GM06990 (cell line): Measurements from ENCODE around the gene CEACAM21.

Experiments used
- DNase-seq: peaks from one replicate; pipeline ENCODE4 v3.0.0-alpha.2; 2011; ENCODE audit not compliant: insufficient read length; ENCODE audit errors: extremely low read depth
- H3K27me3 ChIP-seq: replicated peaks from 2 replicates; pipeline ENCODE4 v1.6.0; 2011; ENCODE audit warnings: low read length; ENCODE audit not compliant: control insufficient read depth, insufficient read depth
- H3K36me3 ChIP-seq: 2 replicates; pipeline ENCODE4 v1.5.1; 2011; ENCODE audit warnings: low read length; ENCODE audit not compliant: control insufficient read depth, insufficient read depth
- H3K4me3 ChIP-seq: replicated peaks from 2 replicates; pipeline ENCODE4 v1.5.1; 2011; ENCODE audit warnings: low read depth, mild to moderate bottlenecking, control low read depth, low read length
- TF ChIP-seq, protein P1 (sequence below): IDR thresholded peaks from 2 replicates; pipeline ENCODE4 v1.5.1; 2011; ENCODE audit warnings: low read length, control low read depth, mild to moderate bottlenecking, inconsistent platforms; ENCODE audit not compliant: insufficient read depth, poor library complexity, severe bottlenecking

The CEACAM21 gene

DNA sequence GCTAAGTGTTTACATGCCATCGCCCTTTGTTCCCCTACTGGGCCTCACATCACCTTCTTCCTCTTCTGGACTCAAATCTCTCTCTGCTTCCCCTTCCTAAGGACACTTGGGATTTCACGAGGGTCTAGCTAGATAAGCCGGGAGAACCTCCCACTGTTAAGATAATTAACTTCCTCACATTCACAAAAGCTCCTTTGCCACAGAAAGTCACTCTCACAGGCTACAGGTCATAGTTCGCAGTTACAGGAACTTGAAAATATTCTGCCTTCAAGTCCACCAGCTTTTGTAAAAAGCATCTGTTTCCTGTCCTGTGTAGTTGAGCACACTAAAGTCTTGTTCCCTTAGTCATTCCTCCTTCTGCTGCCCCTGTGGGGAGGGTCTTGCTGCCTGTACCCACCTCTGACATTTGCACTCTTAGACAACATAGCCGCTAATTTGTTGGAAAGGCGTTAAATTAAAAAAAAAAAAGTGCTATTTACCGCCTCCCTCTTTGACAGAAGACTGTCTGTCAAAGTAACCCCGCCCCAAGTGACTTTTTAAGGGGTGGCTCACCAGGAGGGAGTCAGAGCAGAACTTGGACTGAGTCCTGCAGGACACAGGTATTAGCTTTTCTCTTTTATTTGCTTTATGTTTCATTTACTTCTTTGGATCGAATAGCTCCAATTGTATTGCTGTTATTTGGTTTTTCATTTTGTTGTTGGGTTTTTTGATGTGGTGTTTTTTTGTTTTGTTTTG is 26.8 kb upstream of the CEACAM21 start:
- TF ChIP-seq, protein P1, sequence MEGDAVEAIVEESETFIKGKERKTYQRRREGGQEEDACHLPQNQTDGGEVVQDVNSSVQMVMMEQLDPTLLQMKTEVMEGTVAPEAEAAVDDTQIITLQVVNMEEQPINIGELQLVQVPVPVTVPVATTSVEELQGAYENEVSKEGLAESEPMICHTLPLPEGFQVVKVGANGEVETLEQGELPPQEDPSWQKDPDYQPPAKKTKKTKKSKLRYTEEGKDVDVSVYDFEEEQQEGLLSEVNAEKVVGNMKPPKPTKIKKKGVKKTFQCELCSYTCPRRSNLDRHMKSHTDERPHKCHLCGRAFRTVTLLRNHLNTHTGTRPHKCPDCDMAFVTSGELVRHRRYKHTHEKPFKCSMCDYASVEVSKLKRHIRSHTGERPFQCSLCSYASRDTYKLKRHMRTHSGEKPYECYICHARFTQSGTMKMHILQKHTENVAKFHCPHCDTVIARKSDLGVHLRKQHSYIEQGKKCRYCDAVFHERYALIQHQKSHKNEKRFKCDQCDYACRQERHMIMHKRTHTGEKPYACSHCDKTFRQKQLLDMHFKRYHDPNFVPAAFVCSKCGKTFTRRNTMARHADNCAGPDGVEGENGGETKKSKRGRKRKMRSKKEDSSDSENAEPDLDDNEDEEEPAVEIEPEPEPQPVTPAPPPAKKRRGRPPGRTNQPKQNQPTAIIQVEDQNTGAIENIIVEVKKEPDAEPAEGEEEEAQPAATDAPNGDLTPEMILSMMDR = no peak
- Histone ChIP-seq H3K4me3 (peak overlapping the region; percentile 64), H3K27me3 (no peaks in the 10 kb centered on the region), H3K36me3 (no peaks in the 10 kb centered on the region)
- no peak for DNase-seq

DNA sequence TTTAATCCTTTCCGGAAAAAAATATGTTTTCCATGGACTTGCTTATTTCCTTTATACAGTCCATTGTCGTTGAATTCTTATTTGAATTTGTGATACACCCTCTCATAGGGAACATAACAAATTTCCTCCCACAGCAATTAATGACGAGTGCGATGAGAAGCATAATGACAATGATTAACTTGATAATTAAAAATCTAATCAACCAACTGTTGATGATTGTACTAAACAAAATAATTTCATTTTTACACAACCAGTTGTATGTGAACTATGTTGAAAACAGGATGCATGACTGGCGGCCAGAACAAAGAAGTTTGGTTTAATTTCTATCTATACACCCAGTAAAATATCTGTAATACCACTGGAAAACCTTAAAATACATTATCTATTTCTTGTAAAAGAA is 26.1 kb upstream of the CEACAM21 start:
- no peaks in the 10 kb centered on the region for H3K27me3 ChIP-seq
- H3K4me3 ChIP-seq = peak overlapping the region; percentile 64

DNA sequence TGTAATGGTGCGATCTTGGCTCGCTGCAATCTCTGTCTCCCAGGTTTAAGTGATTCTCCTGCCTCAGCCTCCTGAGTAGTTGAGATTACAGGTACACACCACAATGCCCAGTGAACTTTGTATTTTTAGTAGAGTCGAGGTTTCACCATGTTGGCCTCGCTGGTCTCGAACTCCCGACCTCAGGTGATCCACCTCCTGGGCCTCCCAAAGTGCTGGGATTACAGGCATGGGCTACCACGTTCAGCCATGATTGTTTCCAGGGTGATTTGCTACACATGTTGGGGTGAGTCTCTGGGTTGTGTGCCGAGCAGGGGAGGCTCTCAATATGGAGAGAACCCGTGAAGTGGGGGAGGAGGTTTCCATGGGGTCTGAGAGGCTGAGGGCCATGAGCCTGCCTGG is 24.8 kb upstream of the CEACAM21 start:
- no peaks in the 10 kb centered on the region for H3K27me3 ChIP-seq
- TF ChIP-seq, protein P1 = no peak
- peak overlapping the region; percentile 64 for H3K4me3 ChIP-seq
- no peak for DNase-seq
- 0 out of 2 replicates have a peak, but pooled peaks cover 1% of the 10 kb centered on the region for H3K36me3 ChIP-seq

More for the DNA sequence above, 26.1 kb upstream of the CEACAM21 start:
- DNase-seq = no peak
- TF ChIP-seq, protein P1 = no peak
- 0 out of 2 replicates have a peak, but pooled peaks cover under 1% of the 10 kb centered on the region for H3K36me3 ChIP-seq

DNA sequence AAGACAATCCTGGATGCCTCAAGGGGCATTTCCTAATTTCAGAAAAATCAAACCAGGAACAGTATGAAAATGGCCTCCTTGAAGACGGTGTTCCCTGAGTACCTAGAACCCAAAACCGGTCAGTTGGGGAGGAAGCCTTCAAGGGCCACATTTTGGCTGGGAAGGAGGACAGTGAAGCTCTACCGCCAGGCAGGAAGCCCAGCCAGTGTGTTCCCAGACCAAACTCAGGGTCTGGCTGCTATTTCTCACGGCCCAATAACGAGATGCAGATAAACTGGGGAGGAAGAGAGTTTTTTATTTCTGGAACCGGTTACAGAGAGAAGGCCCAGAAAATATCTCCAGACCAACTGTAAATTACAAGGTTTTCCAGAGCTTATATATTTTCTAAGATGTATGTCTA is 24.3 kb upstream of the CEACAM21 start:
- no peak for DNase-seq
- no peaks in the 10 kb centered on the region for H3K27me3 ChIP-seq
- TF ChIP-seq, protein P1 = no peak
- peak overlapping the region; percentile 64 for H3K4me3 ChIP-seq
- 0 out of 2 replicates have a peak, but pooled peaks cover 1% of the 10 kb centered on the region for H3K36me3 ChIP-seq

DNA sequence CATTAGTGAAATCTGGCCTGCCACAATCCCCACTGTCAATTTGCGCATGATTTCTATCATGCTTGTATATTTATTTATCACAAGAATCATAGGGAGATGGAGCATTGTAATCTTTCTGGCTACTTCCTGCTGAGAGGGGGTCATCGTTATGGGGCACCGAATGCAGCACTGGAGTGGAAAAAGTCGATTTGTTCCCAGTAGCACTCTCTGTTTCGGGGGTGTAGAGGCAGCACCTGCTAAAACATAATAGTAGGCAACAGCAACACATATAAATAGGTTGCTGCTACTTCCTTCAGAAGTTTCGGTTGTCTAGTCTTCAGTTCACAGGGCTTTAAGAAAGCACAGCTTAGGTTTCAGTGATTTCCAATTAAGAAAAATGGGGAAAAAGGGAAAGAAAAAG is 23.4 kb upstream of the CEACAM21 start:
- peak; percentile 75 for DNase-seq
- Histone ChIP-seq H3K36me3 (0 out of 2 replicates have a peak, but pooled peaks cover 1% of the 10 kb centered on the region), H3K4me3 (peak overlapping the region; percentile 64), H3K27me3 (no peaks in the 10 kb centered on the region)
- TF ChIP-seq, protein P1 = no peak

DNA sequence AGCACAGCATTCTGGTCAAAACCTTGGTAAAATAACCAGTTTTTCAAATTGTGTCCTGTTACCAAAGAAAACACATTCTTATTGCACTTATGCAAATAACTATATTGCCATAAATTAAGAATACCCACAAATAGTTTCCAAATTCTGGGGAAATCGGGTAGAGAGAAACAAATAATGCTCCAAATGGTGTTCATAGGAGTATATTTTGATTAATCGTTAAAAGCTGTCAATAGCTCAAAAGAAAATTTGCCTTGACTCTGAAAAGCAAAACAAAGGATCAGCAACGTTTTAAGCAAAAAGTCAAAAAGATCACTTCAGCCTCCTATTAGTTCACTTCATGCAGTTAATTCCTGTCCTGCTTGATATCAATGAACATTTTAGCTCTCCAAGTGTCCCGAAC is 22.2 kb upstream of the CEACAM21 start:
- Histone ChIP-seq H3K27me3 (no peaks in the 10 kb centered on the region), H3K4me3 (no peak overlapping the region), H3K36me3 (0 out of 2 replicates have a peak, but pooled peaks cover 1% of the 10 kb centered on the region)
- DNase-seq = no peak
- TF ChIP-seq, protein P1 = no peak
